Activated CD8-positive, alpha-beta T cell treated with anti-CD3 and anti-CD28 coated beads for 36 hours (primary cell): Measurements from ENCODE around the gene SVOP. TPM values are rescaled to one million over a fixed set of nuclear protein-coding genes. Genes with fewer than 3 reads are reported as not detected.
A peak's percentile ranks its signal among the peaks of the same experiment; 100 is the strongest.

Source experiments
- ATAC-seq: fragments of 200-7000 bp; cut with Tn5 transposase; one replicate; pipeline ENCODE4 v1.10.0; 2021; ENCODE audit warnings: mild to moderate bottlenecking, moderate library complexity
- CTCF ChIA-PET: fragments of 350-600 bp; sonication (Branson Sonifier 250); formaldehyde crosslinking; loops from one replicate; lab custom pipeline; 2021; ENCODE audit warnings: antibody characterized with exemption; lab: Charles Lee
- POLR2A ChIA-PET: fragments of 350-600 bp; sonication (Branson Sonifier 250); formaldehyde crosslinking; loops from one replicate; lab custom pipeline; 2021; ENCODE audit warnings: antibody characterized with exemption; lab: Charles Lee
- DNase-seq: peaks from one replicate; pipeline ENCODE4 v3.0.0-alpha.2; 2020
- H3K27ac Mint-ChIP-seq: one replicate; pipeline ENCODE4 v1.8.0; 2021; ENCODE audit warnings: mild to moderate bottlenecking, mixed read lengths
- H3K27me3 Mint-ChIP-seq: one replicate; pipeline ENCODE4 v1.8.0; 2021; ENCODE audit warnings: mixed read lengths
- H3K36me3 Mint-ChIP-seq: one replicate; pipeline ENCODE4 v1.8.0; 2021; ENCODE audit warnings: low read depth, mixed read lengths
- H3K4me1 Mint-ChIP-seq: one replicate; pipeline ENCODE4 v1.8.0; 2021; ENCODE audit warnings: low read depth, mixed read lengths
- H3K4me3 Mint-ChIP-seq: one replicate; pipeline ENCODE4 v1.8.0; 2021; ENCODE audit warnings: mild to moderate bottlenecking, moderate library complexity, mixed read lengths
- H3K9me3 Mint-ChIP-seq: one replicate; pipeline ENCODE4 v1.8.0; 2021; ENCODE audit warnings: mixed read lengths
- CTCF ChIP-seq: fragments of 200-600 bp; IDR thresholded peaks from one replicate; pipeline ENCODE4 v1.8.0; 2022; ENCODE audit warnings: antibody characterized with exemption, mild to moderate bottlenecking
- intact Hi-C: fragments of 100-400 bp; cut with micrococcal nuclease; formaldehyde crosslinking; loops from one replicate; pipeline ENCODE4 v1.10.0; 2022
- total RNA-seq, 2 experiments: library from RNA; stranded (reverse); gene quantifications; one replicate each; pipeline ENCODE4 v1.2.3, GENCODE V29; 2021

SVOP gene
- not detected for total RNA-seq

GRCh38 chr12:109020796-109021380, at the start of gene SVOP:
Gene SVOP (minus strand): TSS chr12:109021068. CDS start chr12:109020868, 200 bp downstream.
- CTCF ChIA-PET = interaction anchor here (1.7 kb wide), 1 partner anchor 373 kb away, joined by 6 read pairs; no protein-coding TSS in a partner anchor
- no peak within 1 kb of the TSS for H3K27ac Mint-ChIP-seq
- ATAC-seq = no peak

GRCh38 chr12:109069307-109070271, 48.7 kb upstream of the SVOP start:
- Mint-ChIP-seq H3K36me3 (peaks cover 9% of the 10 kb centered on the region), H3K4me1 (no peaks in the 10 kb centered on the region), H3K27ac (no peak overlapping the region), H3K4me3 (no peak overlapping the region), H3K9me3 (no peaks in the 10 kb centered on the region), H3K27me3 (no peaks in the 10 kb centered on the region)
- TF ChIP-seq CTCF = no peak
- CTCF ChIA-PET = interaction anchor here (1.1 to 1.9 kb wide), 2 partner anchors 9 to 24 kb away, joined by 4 to 5 read pairs; partner anchors contain the start of gene ALKBH2
- DNase-seq = no peak
- intact Hi-C loops = no loop called here
- POLR2A ChIA-PET = interaction anchor here (0.7 kb wide), 1 partner anchor 25 kb away, joined by 3 read pairs; no protein-coding TSS in a partner anchor
- no peak for ATAC-seq

More at GRCh38 chr12:109020796-109021380, at the start of gene SVOP:
- POLR2A ChIA-PET = no interaction called here
- Mint-ChIP-seq H3K27me3 (peaks cover 29% of the 10 kb centered on the region), H3K36me3 (no peaks in the 10 kb centered on the region), H3K4me3 (no peak within 1 kb of the TSS), H3K4me1 (peaks cover 6% of the 10 kb centered on the region), H3K9me3 (no peaks in the 10 kb centered on the region)
- TF ChIP-seq CTCF = no peak
- peak; percentile 44 for DNase-seq
- intact Hi-C loops = no loop called here

- no peak overlapping the region for H3K4me3 Mint-ChIP-seq
- no peak overlapping the region for H3K27ac Mint-ChIP-seq
- CTCF ChIA-PET = no interaction called here
- ATAC-seq (no peak), DNase-seq (no peak)
- no peaks in the 10 kb centered on the region for H3K27me3 Mint-ChIP-seq
- POLR2A ChIA-PET = no interaction called here
- TF ChIP-seq CTCF = no peak
- intact Hi-C loops = no loop called here
- peaks cover 3% of the 10 kb centered on the region for H3K4me1 Mint-ChIP-seq
- peaks cover 7% of the 10 kb centered on the region for H3K36me3 Mint-ChIP-seq
- H3K9me3 Mint-ChIP-seq = no peaks in the 10 kb centered on the region
These were observed 45.0 kb upstream of the SVOP start for GRCh38 chr12:109065853-109066193.

- DNase-seq = no peak
- peaks cover 3% of the 10 kb centered on the region for H3K4me1 Mint-ChIP-seq
These were observed 44.4 kb upstream of the SVOP start for GRCh38 chr12:109065154-109065852.

More at GRCh38 chr12:109065154-109065852, 44.4 kb upstream of the SVOP start:
- no peaks in the 10 kb centered on the region for H3K9me3 Mint-ChIP-seq
- ChIA-PET POLR2A (no interaction called here), CTCF (no interaction called here)
- H3K36me3 Mint-ChIP-seq = peaks cover 7% of the 10 kb centered on the region
- intact Hi-C loops = no loop called here
- no peak overlapping the region for H3K27ac Mint-ChIP-seq
- TF ChIP-seq CTCF = no peak
- no peak overlapping the region for H3K4me3 Mint-ChIP-seq
- ATAC-seq = no peak
- no peaks in the 10 kb centered on the region for H3K27me3 Mint-ChIP-seq
